Measurements from ENCODE around the gene GPR137. TPM values are rescaled to one million over a fixed set of nuclear protein-coding genes. Genes with fewer than 3 reads are reported as not detected.

Gene GPR137
- total and polyA plus RNA-seq, 9 of the 15 experiments (the other 6 are each of a cell fraction or from before 2014, with no cell fraction given), result 0.32 to 26.7 (median 10.7) TPM

DNA sequence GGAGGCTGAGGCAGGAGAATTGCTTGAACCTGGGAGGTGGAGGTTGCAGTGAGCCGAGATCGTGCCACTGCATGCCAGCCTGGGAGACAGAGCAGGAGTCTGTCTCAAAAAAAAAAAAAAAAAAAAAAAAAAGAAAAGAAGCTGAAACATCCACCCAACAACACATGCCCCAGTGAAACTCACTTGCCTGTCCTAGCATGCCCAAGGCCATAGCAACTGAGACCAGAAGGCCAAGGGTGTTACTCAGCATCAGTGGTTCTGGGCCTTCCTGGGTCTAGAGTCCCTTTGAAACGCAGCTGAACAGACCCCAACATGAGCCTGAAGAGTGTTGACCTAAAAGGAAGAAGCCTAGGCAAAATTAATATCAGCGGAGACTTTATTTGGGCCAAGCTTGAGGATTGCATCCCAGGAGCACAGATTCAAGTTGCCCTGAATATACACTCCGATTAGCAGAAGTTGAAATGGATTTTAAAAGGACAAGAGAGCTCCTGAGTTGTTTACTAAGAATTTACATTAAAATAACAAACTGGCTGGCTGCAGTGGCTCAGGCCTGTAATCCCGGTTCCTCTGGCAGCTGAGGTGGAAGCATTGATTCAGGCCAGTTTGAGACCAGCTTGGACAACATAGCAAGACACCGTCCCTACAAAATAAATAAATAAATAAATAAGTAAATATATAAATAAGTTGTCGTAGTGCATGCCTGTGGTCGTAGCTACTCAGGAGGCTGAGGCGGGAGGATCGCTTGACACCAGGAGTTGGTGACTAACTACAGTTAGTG is 39.2 kb downstream of the GPR137 start:
- in situ Hi-C loops (cut with MboI) (no loop called here), intact Hi-C loops (cut with micrococcal nuclease) (no loop called here)
- FAIRE-seq, result peak; percentile 73
- no TSS peak for BruUV-seq (replicated peaks)
- H3K9me1 ChIP-seq (ENCODE audit: control insufficient read depth, insufficient read depth, low read length), result no peaks in the 10 kb centered on the region
- H3K4me3 ChIP-seq, result no peak overlapping the region
- H2AFZ ChIP-seq (ENCODE audit: low read depth, low read length), result no peak overlapping the region
- ChIA-PET CTCF (ENCODE audit: low intra/inter-chr PET ratio) (no interaction called here), POLR2A (interaction anchor here (0.6 to 1.6 kb wide), 10 partner anchors 8 to 380 kb away, joined by 3 to 5 read pairs (median 3); no protein-coding TSS in a partner anchor)
- H3K79me2 ChIP-seq (ENCODE audit: control insufficient read depth, insufficient read depth, low read length), result no peaks in the 10 kb centered on the region
- H3K4me2 ChIP-seq (ENCODE audit: insufficient read depth, low read length), result no peak overlapping the region
- H4K20me1 ChIP-seq (replicated peaks; ENCODE audit: control insufficient read depth, insufficient read depth, low read length), result no peaks in the 10 kb centered on the region
- no peaks in the 10 kb centered on the region for H3K9me3 ChIP-seq (replicated peaks; ENCODE audit: control insufficient read depth, insufficient read depth, low read depth, low read length)
- DNase-seq (ENCODE audit: extremely low read depth in 1 of 4, low spot score in 3 of 4), result no peak
- no peak overlapping the region for H3K9ac ChIP-seq (ENCODE audit: insufficient read depth in 1 of 2, low read depth in 2 of 2, low read length in 2 of 2)
- H3K4me1 ChIP-seq (replicated peaks in 1 of 2; ENCODE audit: control insufficient read depth in 2 of 2, insufficient read depth in 2 of 2, low read length in 2 of 2), result peaks cover 2 to 28% of the 10 kb centered on the region in 2 experiments; a peak in 4 of 5 replicates
- ATAC-seq, result no peak
- H3K27me3 ChIP-seq (ENCODE audit: control insufficient read depth in 2 of 2, insufficient read depth in 2 of 2, low read length in 2 of 2), result no peaks in the 10 kb centered on the region
- H3K36me3 ChIP-seq (ENCODE audit: control insufficient read depth, insufficient read depth, low read length), result peaks cover 22% of the 10 kb centered on the region; the same call in 1 of the 3 replicates
- WGBS (ENCODE audit: insufficient coverage, low coverage, missing lambda C conversion rate), result 89% methylated on average over 9 of the region's 11 CpGs
- no peak overlapping the region for H3K27ac ChIP-seq (ENCODE audit: extremely low read depth, low read depth, low read length)
- TF ChIP-seq, protein P1, sequence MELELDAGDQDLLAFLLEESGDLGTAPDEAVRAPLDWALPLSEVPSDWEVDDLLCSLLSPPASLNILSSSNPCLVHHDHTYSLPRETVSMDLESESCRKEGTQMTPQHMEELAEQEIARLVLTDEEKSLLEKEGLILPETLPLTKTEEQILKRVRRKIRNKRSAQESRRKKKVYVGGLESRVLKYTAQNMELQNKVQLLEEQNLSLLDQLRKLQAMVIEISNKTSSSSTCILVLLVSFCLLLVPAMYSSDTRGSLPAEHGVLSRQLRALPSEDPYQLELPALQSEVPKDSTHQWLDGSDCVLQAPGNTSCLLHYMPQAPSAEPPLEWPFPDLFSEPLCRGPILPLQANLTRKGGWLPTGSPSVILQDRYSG (tag; conservative IDR thresholded peaks at IDR 0.05; ENCODE audit: low read depth), result no peak
- no peak for TF ChIP-seq TCF3 (CRISPR knock-in tag; IDR thresholded peaks at IDR 0.05)
- no peak for TF ChIP-seq ZNF324 (CRISPR knock-in tag; IDR thresholded peaks at IDR 0.05)
- no peak for TF ChIP-seq JUND (IDR thresholded peaks at IDR 0.05; ENCODE audit: borderline replicate concordance, low read depth, low read length)
- TF ChIP-seq JUND (tag; IDR thresholded peaks at IDR 0.05; ENCODE audit: borderline replicate concordance, low read depth, low read length), result no peak
- TF ChIP-seq, protein P2, sequence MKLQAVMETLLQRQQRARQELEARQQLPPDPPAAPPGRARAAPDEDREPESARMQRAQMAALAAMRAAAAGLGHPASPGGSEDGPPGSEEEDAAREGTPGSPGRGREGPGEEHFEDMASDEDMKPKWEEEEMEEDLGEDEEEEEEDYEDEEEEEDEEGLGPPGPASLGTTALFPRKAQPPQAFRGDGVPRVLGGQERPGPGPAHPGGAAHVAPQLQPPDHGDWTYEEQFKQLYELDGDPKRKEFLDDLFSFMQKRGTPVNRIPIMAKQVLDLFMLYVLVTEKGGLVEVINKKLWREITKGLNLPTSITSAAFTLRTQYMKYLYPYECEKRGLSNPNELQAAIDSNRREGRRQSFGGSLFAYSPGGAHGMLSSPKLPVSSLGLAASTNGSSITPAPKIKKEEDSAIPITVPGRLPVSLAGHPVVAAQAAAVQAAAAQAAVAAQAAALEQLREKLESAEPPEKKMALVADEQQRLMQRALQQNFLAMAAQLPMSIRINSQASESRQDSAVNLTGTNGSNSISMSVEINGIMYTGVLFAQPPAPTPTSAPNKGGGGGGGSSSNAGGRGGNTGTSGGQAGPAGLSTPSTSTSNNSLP (IDR thresholded peaks at IDR 0.05; ENCODE audit: borderline replicate concordance, low read depth, low read length), result no peak
- TF ChIP-seq MAFK (IDR thresholded peaks at IDR 0.05; ENCODE audit: low read length), result no peak
- TF ChIP-seq, protein P3, sequence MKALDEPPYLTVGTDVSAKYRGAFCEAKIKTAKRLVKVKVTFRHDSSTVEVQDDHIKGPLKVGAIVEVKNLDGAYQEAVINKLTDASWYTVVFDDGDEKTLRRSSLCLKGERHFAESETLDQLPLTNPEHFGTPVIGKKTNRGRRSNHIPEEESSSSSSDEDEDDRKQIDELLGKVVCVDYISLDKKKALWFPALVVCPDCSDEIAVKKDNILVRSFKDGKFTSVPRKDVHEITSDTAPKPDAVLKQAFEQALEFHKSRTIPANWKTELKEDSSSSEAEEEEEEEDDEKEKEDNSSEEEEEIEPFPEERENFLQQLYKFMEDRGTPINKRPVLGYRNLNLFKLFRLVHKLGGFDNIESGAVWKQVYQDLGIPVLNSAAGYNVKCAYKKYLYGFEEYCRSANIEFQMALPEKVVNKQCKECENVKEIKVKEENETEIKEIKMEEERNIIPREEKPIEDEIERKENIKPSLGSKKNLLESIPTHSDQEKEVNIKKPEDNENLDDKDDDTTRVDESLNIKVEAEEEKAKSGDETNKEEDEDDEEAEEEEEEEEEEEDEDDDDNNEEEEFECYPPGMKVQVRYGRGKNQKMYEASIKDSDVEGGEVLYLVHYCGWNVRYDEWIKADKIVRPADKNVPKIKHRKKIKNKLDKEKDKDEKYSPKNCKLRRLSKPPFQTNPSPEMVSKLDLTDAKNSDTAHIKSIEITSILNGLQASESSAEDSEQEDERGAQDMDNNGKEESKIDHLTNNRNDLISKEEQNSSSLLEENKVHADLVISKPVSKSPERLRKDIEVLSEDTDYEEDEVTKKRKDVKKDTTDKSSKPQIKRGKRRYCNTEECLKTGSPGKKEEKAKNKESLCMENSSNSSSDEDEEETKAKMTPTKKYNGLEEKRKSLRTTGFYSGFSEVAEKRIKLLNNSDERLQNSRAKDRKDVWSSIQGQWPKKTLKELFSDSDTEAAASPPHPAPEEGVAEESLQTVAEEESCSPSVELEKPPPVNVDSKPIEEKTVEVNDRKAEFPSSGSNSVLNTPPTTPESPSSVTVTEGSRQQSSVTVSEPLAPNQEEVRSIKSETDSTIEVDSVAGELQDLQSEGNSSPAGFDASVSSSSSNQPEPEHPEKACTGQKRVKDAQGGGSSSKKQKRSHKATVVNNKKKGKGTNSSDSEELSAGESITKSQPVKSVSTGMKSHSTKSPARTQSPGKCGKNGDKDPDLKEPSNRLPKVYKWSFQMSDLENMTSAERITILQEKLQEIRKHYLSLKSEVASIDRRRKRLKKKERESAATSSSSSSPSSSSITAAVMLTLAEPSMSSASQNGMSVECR (CRISPR knock-in tag; IDR thresholded peaks at IDR 0.05), result no peak
- TF ChIP-seq NR2C1 (IDR thresholded peaks at IDR 0.05), result no peak
- no peak for TF ChIP-seq NR2C1 (tag; IDR thresholded peaks at IDR 0.05)
- no peak for TF ChIP-seq HIVEP1 (CRISPR knock-in tag; IDR thresholded peaks at IDR 0.05)
- TF ChIP-seq SMARCE1 (IDR thresholded peaks at IDR 0.05), result no peak
- no peak for TF ChIP-seq SOX6 (IDR thresholded peaks at IDR 0.05)
- TF ChIP-seq NFYB (IDR thresholded peaks at IDR 0.05; ENCODE audit: extremely low read depth, insufficient read length), result no peak
- TF ChIP-seq CAMTA2 (CRISPR knock-in tag; conservative IDR thresholded peaks at IDR 0.05), result no peak
